Thymus (tissue), 14 donors: ENCODE measurements around the gene DEFB118. TPM values are rescaled to one million over a fixed set of nuclear protein-coding genes. Genes with fewer than 3 reads are reported as not detected.
"Not testable (repeated sequence)": the region's sequence is repeated elsewhere in the genome, so short reads cannot be mapped to it uniquely, and the experiment has no call there.

Experiments
- DNase-seq, 9 donors: peaks; one replicate each; pipeline ENCODE4 v3.0.0-alpha.2; 2013; ENCODE audit warnings: low spot score in 9 of 9, low read depth in 6 of 9, missing footprints in 1 of 9
- H3K27ac ChIP-seq, 2 donors: one replicate each; pipeline ENCODE4 v1.5.1; 2013; ENCODE audit warnings: control low read depth in 1 of 2, low read depth in 1 of 2, low read length in 1 of 2, mild to moderate bottlenecking in 1 of 2, moderate library complexity in 1 of 2
- H3K27me3 ChIP-seq, 2 donors: one replicate each; pipeline ENCODE4 v1.5.1; 2013; ENCODE audit warnings: low read length in 1 of 2; ENCODE audit not compliant: control insufficient read depth in 2 of 2, insufficient read depth in 1 of 2
- H3K36me3 ChIP-seq, 2 donors: one replicate each; pipeline ENCODE4 v1.5.1; 2013; ENCODE audit warnings: low read length in 1 of 2, mild to moderate bottlenecking in 1 of 2, moderate library complexity in 1 of 2; ENCODE audit not compliant: control insufficient read depth in 2 of 2, insufficient read depth in 2 of 2
- H3K4me1 ChIP-seq, 2 donors: one replicate each; pipeline ENCODE4 v1.5.1; 2013; ENCODE audit warnings: low read length in 2 of 2; ENCODE audit not compliant: control insufficient read depth in 2 of 2, insufficient read depth in 2 of 2
- H3K4me3 ChIP-seq, 2 donors: one replicate each; pipeline ENCODE4 v1.5.1; 2013; ENCODE audit warnings: low read length in 2 of 2, control low read depth in 1 of 2, mild to moderate bottlenecking in 1 of 2
- H3K9me3 ChIP-seq, 2 donors: one replicate each; pipeline ENCODE4 v1.5.1; 2013; ENCODE audit warnings: low read length in 1 of 2, mild to moderate bottlenecking in 1 of 2; ENCODE audit not compliant: control insufficient read depth in 2 of 2, insufficient read depth in 1 of 2
- whole genome bisulfite sequencing: extraction: QIAGEN DNeasy Blood & Tissue Kit; methylation state at CpG from one replicate; pipeline ENCODE4 v1.1.7; 2013; 5-methylcytosine and 5-hydroxymethylcytosine counted together
- long read RNA-seq, 10 donors: transcript quantifications; one replicate each; lab custom pipeline, GENCODE V29; 2026
- polyA plus RNA-seq: library from polyadenylated mRNA; stranded (reverse); fragments of 200-250 nt; gene quantifications from one replicate; pipeline ENCODE4 v1.2.3, GENCODE V29; 2013
- total RNA-seq: library from RNA; stranded (reverse); fragments of 120-200 nt; gene quantifications from one replicate; pipeline ENCODE4 v1.2.4, GENCODE V29; 2013
- donor health status: healthy.

The DEFB118 gene, protein sequence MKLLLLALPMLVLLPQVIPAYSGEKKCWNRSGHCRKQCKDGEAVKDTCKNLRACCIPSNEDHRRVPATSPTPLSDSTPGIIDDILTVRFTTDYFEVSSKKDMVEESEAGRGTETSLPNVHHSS
- not detected for total RNA-seq
- 0.05 TPM for polyA plus RNA-seq
- long read RNA-seq, donor 1: 0 reads
- long read RNA-seq, donor 2: 0 reads
- long read RNA-seq, donor 3: 0 reads
- long read RNA-seq, donor 4: 0 reads
- long read RNA-seq, donor 5: 0 reads
- long read RNA-seq, donor 6: 0 reads
- long read RNA-seq, donor 7: 0 reads
- long read RNA-seq, donor 8: 0 reads
- long read RNA-seq, donor 9: 0 reads
- long read RNA-seq, donor 10: 0 reads

DNA sequence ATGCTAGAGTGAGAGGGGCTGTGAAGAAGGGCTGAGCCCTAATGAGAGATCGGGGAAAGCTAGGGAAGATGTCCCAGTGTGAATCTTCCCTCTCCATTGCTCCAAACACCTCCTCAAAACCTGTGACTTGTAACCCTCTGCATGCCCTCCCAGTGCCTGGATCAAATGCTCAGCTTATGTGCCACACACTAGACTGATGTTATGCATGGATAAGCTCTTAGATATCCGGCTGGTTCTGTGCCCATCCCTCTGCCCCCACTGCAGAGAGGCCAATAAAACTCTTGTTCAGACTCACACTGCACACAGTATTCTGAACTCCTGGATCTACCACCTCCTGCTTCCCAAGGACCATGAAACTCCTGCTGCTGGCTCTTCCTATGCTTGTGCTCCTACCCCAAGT lies at the start of gene DEFB118:
TSS of gene DEFB118 (plus strand) at position 301 of the 400 bp plus-strand sequence. CDS start at position 351, 50 bp downstream.
- H3K4me1 ChIP-seq: no peaks in the 10 kb centered on the region
- no peaks in the 10 kb centered on the region for H3K9me3 ChIP-seq
- 83% methylated on average over 2 of the region's 2 CpGs for WGBS
- H3K4me3 ChIP-seq: no peak within 1 kb of the TSS
- H3K36me3 ChIP-seq: no peaks in the 10 kb centered on the region
- H3K27ac ChIP-seq: no peak within 1 kb of the TSS
- H3K27me3 ChIP-seq: no peaks in the 10 kb centered on the region
- no peak for DNase-seq

- WGBS: 39% methylated on average over 3 of the region's 3 CpGs
- H3K4me1 ChIP-seq: no peaks in the 10 kb centered on the region
- H3K9me3 ChIP-seq: peaks cover 0 to 4% of the 10 kb centered on the region in 2 donors
- no peak for DNase-seq
- no peaks in the 10 kb centered on the region for H3K36me3 ChIP-seq
- H3K27me3 ChIP-seq: no peaks in the 10 kb centered on the region
- H3K27ac ChIP-seq: no peak overlapping the region
- no peak overlapping the region for H3K4me3 ChIP-seq
These were observed 45.9 kb upstream of the DEFB118 start for GRCh38 chr20:31322504-31322903.

GRCh38 chr20:31330893-31331292 lies 37.5 kb upstream of the DEFB118 start:
- no peaks in the 10 kb centered on the region for H3K9me3 ChIP-seq

GRCh38 chr20:31341470-31341869 lies 26.9 kb upstream of the DEFB118 start:
- no peaks in the 10 kb centered on the region for H3K36me3 ChIP-seq
- H3K4me3 ChIP-seq: no peak overlapping the region
- no peak for DNase-seq
- H3K9me3 ChIP-seq: peaks cover 0 to 4% of the 10 kb centered on the region in 2 donors
- H3K27ac ChIP-seq: no peak overlapping the region
- no peaks in the 10 kb centered on the region for H3K27me3 ChIP-seq
- no peaks in the 10 kb centered on the region for H3K4me1 ChIP-seq

More at GRCh38 chr20:31330893-31331292, 37.5 kb upstream of the DEFB118 start:
- Histone ChIP-seq H3K27me3 (no peaks in the 10 kb centered on the region), H3K27ac (no peak overlapping the region), H3K36me3 (no peaks in the 10 kb centered on the region), H3K4me1 (no peaks in the 10 kb centered on the region), H3K4me3 (no peak overlapping the region)
- no peak for DNase-seq

DNA sequence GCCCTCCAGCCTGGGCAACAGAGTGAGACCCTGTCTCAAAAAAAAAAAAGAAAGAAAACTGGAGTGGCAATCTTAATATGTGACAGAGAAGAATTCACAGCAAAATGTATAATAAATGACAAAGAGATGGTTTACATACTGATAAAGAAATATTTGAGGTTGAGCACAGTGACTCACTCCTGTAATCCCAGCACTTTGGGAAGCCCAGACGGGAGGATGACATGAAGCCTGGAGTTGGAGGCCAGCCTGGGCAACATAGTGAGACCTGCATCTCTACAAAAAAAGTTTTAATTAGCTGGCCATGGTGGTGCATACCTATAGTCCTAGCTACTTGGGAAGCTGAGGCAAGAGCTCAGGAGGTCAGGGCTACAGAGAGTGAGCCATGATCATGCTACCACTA lies 12.4 kb upstream of the DEFB118 start:
- Histone ChIP-seq H3K36me3 (no peaks in the 10 kb centered on the region), H3K27me3 (no peaks in the 10 kb centered on the region), H3K27ac (no peak overlapping the region), H3K9me3 (no peaks in the 10 kb centered on the region), H3K4me1 (no peaks in the 10 kb centered on the region), H3K4me3 (no peak overlapping the region)
- no peak for DNase-seq
- WGBS: 76% methylated on average over 1 of the region's 1 CpG

GRCh38 chr20:31363295-31363694 lies 5.1 kb upstream of the DEFB118 start:
- Histone ChIP-seq H3K4me1 (no peaks in the 10 kb centered on the region), H3K4me3 (no peak overlapping the region), H3K9me3 (no peaks in the 10 kb centered on the region), H3K27me3 (no peaks in the 10 kb centered on the region), H3K36me3 (no peaks in the 10 kb centered on the region), H3K27ac (no peak overlapping the region)
- DNase-seq: no peak
- WGBS: 83% methylated on average over 4 of the region's 4 CpGs

DNA sequence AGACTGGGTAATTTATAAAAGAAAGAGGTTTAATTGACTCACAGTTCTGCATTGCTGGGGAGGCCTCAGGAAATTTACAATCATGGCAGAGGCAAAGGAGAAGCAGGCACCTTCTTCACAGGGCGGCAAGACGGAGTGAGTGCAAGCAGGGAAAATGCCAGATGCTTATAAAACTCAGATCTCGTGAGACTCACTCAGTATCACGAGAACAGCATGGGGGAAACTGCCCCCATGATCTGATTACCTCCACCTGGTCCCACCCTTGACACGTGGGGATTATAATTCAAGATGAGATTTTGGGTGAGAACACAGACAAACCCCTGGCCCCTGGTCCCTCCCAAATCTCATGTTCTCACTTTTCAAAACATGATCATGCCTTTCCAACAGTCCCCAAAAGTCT lies 4.1 kb upstream of the DEFB118 start:
- not testable (repeated sequence) for H3K4me1 ChIP-seq, H3K27me3 ChIP-seq, H3K9me3 ChIP-seq, DNase-seq, H3K27ac ChIP-seq, H3K4me3 ChIP-seq, H3K36me3 ChIP-seq
- WGBS: 81% methylated on average over 5 of the region's 5 CpGs

DNA sequence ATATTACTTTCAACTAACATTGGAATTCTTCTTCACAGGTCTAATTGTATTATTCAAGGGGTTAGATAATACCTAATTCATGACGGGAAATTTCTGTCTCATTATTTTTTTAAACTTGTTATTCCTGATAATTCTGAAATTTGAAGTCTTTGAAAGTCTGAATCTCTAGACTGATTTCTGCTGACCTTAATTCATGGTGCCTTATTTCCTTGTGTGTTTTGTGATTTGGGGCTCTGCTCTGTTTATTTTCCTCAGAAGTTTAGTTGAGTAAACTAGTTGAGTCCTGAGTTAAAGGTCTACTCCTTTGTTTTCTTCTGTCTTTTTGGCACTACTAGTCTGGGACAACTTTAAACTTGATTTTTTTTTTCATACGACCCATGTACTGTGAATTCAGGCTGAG lies 5.9 kb downstream of the DEFB118 start:
- Histone ChIP-seq H3K4me1 (no peaks in the 10 kb centered on the region), H3K9me3 (no peaks in the 10 kb centered on the region), H3K27ac (no peak overlapping the region), H3K27me3 (no peaks in the 10 kb centered on the region), H3K4me3 (no peak overlapping the region), H3K36me3 (no peaks in the 10 kb centered on the region)
- DNase-seq: no peak
- 85% methylated on average over 2 of the region's 2 CpGs for WGBS

DNA sequence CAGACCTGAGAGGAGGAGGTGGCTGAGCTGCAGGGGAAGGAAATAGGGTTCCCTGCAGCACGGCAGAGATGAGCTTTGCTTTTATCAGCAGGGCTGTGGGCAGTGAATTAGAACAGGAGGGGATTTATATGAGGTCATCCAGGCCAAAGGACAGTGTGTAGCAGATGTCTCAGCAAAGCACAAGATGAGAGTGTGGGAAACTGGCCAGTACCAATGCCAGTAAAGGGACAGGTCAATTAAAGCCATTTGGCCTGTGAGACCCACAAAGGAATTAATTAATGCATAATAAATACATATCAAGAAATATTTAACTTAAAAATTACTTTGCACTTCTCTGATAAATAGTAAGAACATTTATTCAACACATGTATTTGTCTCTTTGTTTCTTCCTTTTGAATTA lies 22.1 kb downstream of the DEFB118 start, which contains the start of gene DEFB119:
TSS of gene DEFB119 (minus strand) at position 101 of the 400 bp plus-strand sequence. CDS start 107 bp downstream, outside the sequence.
- Histone ChIP-seq H3K4me3 (no peak within 1 kb of the TSS), H3K27ac (no peak within 1 kb of the TSS), H3K9me3 (no peaks in the 10 kb centered on the region), H3K27me3 (no peaks in the 10 kb centered on the region), H3K4me1 (no peaks in the 10 kb centered on the region), H3K36me3 (no peaks in the 10 kb centered on the region)
- 33% methylated on average over 1 of the region's 1 CpG for WGBS
- DNase-seq: no peak
